DND-41 (cell line): ENCODE results near the gene OSBPL1A.

ENCODE experiments used
- ATAC-seq: fragments of 200-7000 bp; cut with Tn5 transposase; 3 replicates; pipeline ENCODE4 v1.9.1; 2021; ENCODE audit warnings: low read depth; ENCODE audit not compliant: insufficient read depth
- DNase-seq: peaks from one replicate; pipeline ENCODE4 v3.0.0-alpha.2; 2020
- H2AFZ ChIP-seq: 2 replicates; pipeline ENCODE4 v1.6.0; 2012; ENCODE audit warnings: low read depth, low read length
- H3K27ac ChIP-seq: 2 replicates; pipeline ENCODE4 v1.5.1; 2012; ENCODE audit warnings: low read length, inconsistent platforms
- H3K27me3 ChIP-seq: fragments of 200-600 bp; sonication (generic); 2 replicates; pipeline ENCODE4 v1.6.0; 2012; ENCODE audit warnings: low read length, mild to moderate bottlenecking, inconsistent platforms; ENCODE audit not compliant: insufficient read depth, poor library complexity
- H3K36me3 ChIP-seq: 2 replicates; pipeline ENCODE4 v1.5.1; 2012; ENCODE audit warnings: low read length, inconsistent platforms; ENCODE audit not compliant: insufficient read depth
- H3K4me1 ChIP-seq: 2 replicates; pipeline ENCODE4 v1.5.1; 2012; ENCODE audit warnings: mild to moderate bottlenecking, low read length; ENCODE audit not compliant: insufficient read depth
- H3K4me2 ChIP-seq: 2 replicates; pipeline ENCODE4 v1.6.0; 2012; ENCODE audit warnings: mild to moderate bottlenecking, moderate library complexity, low read length, inconsistent platforms; ENCODE audit not compliant: insufficient read depth
- H3K4me3 ChIP-seq, 2 experiments: fragments of 200-600 bp in 1 of 2; shearing (Covaris generic) in 1 of 2; 2 replicates each; pipeline ENCODE4 v1.5.1; 2012 to 2016; ENCODE audit warnings: inconsistent platforms in 2 of 2, low read length in 2 of 2, mild to moderate bottlenecking in 2 of 2, low read depth in 1 of 2, moderate library complexity in 1 of 2
- H3K79me2 ChIP-seq: 2 replicates; pipeline ENCODE4 v1.6.0; 2012; ENCODE audit warnings: low read length, inconsistent platforms; ENCODE audit not compliant: insufficient read depth
- H3K9ac ChIP-seq: 2 replicates; pipeline ENCODE4 v1.6.0; 2012; ENCODE audit warnings: low read depth, mild to moderate bottlenecking, inconsistent platforms, low read length, moderate library complexity
- H3K9me3 ChIP-seq: 2 replicates; pipeline ENCODE4 v1.5.1; 2012; ENCODE audit warnings: low read length, moderate library complexity, mild to moderate bottlenecking, inconsistent platforms; ENCODE audit not compliant: insufficient read depth, severe bottlenecking
- H4K20me1 ChIP-seq: 2 replicates; pipeline ENCODE4 v1.6.0; 2012; ENCODE audit warnings: low read length; ENCODE audit not compliant: insufficient read depth
- EZH2 ChIP-seq: IDR thresholded peaks from 3 replicates; pipeline ENCODE4 v1.6.1; 2012; ENCODE audit warnings: borderline replicate concordance, low read depth, mild to moderate bottlenecking, moderate library complexity, low read length, inconsistent platforms; ENCODE audit not compliant: severe bottlenecking
- TF ChIP-seq, protein P1 (sequence below): IDR thresholded peaks from 2 replicates; pipeline ENCODE4 v1.5.1; 2012; ENCODE audit warnings: borderline replicate concordance, low read length, moderate library complexity, mild to moderate bottlenecking; ENCODE audit not compliant: poor library complexity, severe bottlenecking; ENCODE audit errors: extremely low read depth

OSBPL1A gene

GRCh38 chr18:24138409-24138788, 259.2 kb downstream of the OSBPL1A start:
- Histone ChIP-seq H2AFZ (no peak overlapping the region), H3K27ac (no peak overlapping the region), H3K4me2 (no peak overlapping the region), H3K9ac (no peak overlapping the region), H3K79me2 (no peaks in the 10 kb centered on the region), H3K27me3 (no peaks in the 10 kb centered on the region), H3K9me3 (no peaks in the 10 kb centered on the region), H3K4me3 (no peak overlapping the region), H3K36me3 (no peaks in the 10 kb centered on the region), H3K4me1 (no peaks in the 10 kb centered on the region), H4K20me1 (no peaks in the 10 kb centered on the region)
- DNase-seq (no peak), ATAC-seq (no peak)
- TF ChIP-seq EZH2: no peak
- TF ChIP-seq, protein P1, sequence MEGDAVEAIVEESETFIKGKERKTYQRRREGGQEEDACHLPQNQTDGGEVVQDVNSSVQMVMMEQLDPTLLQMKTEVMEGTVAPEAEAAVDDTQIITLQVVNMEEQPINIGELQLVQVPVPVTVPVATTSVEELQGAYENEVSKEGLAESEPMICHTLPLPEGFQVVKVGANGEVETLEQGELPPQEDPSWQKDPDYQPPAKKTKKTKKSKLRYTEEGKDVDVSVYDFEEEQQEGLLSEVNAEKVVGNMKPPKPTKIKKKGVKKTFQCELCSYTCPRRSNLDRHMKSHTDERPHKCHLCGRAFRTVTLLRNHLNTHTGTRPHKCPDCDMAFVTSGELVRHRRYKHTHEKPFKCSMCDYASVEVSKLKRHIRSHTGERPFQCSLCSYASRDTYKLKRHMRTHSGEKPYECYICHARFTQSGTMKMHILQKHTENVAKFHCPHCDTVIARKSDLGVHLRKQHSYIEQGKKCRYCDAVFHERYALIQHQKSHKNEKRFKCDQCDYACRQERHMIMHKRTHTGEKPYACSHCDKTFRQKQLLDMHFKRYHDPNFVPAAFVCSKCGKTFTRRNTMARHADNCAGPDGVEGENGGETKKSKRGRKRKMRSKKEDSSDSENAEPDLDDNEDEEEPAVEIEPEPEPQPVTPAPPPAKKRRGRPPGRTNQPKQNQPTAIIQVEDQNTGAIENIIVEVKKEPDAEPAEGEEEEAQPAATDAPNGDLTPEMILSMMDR: no peak

DNA sequence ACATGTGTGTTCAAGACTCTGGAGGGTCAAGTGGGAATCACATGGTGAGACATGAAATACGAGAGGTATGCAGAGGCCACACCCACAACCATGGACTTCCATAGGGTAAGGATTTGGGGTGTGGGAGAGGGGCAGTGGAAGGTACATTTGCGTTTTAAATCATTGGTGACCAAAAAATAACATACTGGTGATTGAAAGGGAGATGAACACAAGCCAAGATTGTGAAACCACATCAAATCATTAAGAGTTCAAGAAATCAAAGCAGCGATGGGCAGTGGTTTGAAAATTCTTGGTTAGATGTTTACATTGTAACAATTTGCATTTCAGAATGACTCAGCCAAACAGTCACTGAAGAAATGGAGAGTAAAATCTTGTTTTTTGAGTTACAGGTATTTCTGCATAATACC, 260.7 kb downstream of the OSBPL1A start:
- ATAC-seq (no peak), DNase-seq (no peak)
- TF ChIP-seq, protein P1: no peak

GRCh38 chr18:24130494-24130893, 267.1 kb downstream of the OSBPL1A start:
- Histone ChIP-seq H3K4me3 (no peak overlapping the region), H4K20me1 (no peaks in the 10 kb centered on the region), H3K27me3 (no peaks in the 10 kb centered on the region), H3K79me2 (no peaks in the 10 kb centered on the region), H3K36me3 (peaks cover 30% of the 10 kb centered on the region), H2AFZ (no peak overlapping the region), H3K27ac (no peak overlapping the region), H3K4me2 (no peak overlapping the region), H3K9ac (no peak overlapping the region), H3K4me1 (no peaks in the 10 kb centered on the region), H3K9me3 (no peaks in the 10 kb centered on the region)
- ATAC-seq: no peak
- no peak for TF ChIP-seq EZH2
- TF ChIP-seq, protein P1: no peak
- no peak for DNase-seq

More for the DNA sequence above, 260.7 kb downstream of the OSBPL1A start:
- Histone ChIP-seq H3K79me2 (no peaks in the 10 kb centered on the region), H3K4me3 (no peak overlapping the region), H2AFZ (no peak overlapping the region), H3K4me1 (no peaks in the 10 kb centered on the region), H3K4me2 (no peak overlapping the region), H3K9me3 (no peaks in the 10 kb centered on the region), H3K9ac (no peak overlapping the region), H4K20me1 (no peaks in the 10 kb centered on the region), H3K36me3 (peaks cover 5% of the 10 kb centered on the region; the same call in 1 of the 2 replicates), H3K27me3 (no peaks in the 10 kb centered on the region), H3K27ac (no peak overlapping the region)

DNA sequence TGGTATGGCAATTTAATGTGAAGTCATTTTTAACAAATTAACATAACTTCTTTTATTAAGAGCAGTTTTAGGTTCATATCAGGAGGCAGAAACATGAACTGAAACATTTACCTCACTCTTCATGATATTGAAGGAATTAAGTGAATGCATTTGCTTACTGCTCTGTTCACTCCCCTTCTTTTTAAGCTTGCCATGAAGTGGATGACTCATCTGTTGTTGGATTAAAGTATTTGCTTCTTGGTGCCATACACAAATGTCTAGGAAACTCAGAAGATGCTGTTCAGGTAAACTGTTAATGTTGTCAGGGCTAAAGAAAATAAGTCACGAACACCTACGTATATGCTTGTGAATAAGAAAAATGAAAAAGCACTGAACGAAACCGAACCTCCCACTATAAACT, 268.9 kb downstream of the OSBPL1A start:
- Histone ChIP-seq H3K27ac (no peak overlapping the region), H4K20me1 (no peaks in the 10 kb centered on the region), H3K4me1 (no peaks in the 10 kb centered on the region), H3K4me2 (no peak overlapping the region), H3K4me3 (no peak overlapping the region), H3K27me3 (no peaks in the 10 kb centered on the region), H3K79me2 (no peaks in the 10 kb centered on the region), H3K9me3 (no peaks in the 10 kb centered on the region), H2AFZ (no peak overlapping the region), H3K9ac (no peak overlapping the region), H3K36me3 (peaks cover 33% of the 10 kb centered on the region)
- DNase-seq (no peak), ATAC-seq (no peak)
- no peak for TF ChIP-seq EZH2
- TF ChIP-seq, protein P1: no peak
